ENCODE measurements around the gene PDIA5.
"Not testable (repeated sequence)": the region's sequence is repeated elsewhere in the genome, so short reads cannot be mapped to it uniquely, and the experiment has no call there.

The PDIA5 gene

GRCh38 chr3:123090728-123091531 lies 24.1 kb downstream of the PDIA5 start:
- no peak for DNase-seq (ENCODE audit: low read depth in 1 of 2, low spot score in 1 of 2)

DNA sequence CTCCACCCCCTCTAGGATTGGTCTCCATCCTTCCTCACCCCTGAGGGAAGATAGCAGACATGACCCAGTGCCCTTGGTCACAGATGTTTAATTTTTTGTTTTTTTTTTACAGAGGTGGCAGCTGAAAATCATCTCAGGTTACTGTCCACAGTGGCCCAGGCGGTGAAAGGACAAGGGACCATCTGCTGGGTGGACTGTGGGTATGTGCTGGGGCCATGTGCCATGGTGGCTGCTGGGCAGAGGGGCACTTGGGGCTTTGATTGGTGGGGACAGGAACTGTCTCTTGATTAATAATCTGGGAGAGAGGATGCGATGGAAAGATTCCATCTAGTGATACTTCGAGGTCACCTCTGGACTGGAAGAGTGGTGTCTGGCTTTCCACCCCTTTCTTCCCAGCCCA lies 25.4 kb downstream of the PDIA5 start:
- DNase-seq (ENCODE audit: low read depth in 1 of 2, low spot score in 1 of 2), result no peak

- no peak for DNase-seq (ENCODE audit: low read depth in 1 of 2, low spot score in 1 of 2)
These were observed 26.9 kb downstream of the PDIA5 start for GRCh38 chr3:123093696-123094095.

DNA sequence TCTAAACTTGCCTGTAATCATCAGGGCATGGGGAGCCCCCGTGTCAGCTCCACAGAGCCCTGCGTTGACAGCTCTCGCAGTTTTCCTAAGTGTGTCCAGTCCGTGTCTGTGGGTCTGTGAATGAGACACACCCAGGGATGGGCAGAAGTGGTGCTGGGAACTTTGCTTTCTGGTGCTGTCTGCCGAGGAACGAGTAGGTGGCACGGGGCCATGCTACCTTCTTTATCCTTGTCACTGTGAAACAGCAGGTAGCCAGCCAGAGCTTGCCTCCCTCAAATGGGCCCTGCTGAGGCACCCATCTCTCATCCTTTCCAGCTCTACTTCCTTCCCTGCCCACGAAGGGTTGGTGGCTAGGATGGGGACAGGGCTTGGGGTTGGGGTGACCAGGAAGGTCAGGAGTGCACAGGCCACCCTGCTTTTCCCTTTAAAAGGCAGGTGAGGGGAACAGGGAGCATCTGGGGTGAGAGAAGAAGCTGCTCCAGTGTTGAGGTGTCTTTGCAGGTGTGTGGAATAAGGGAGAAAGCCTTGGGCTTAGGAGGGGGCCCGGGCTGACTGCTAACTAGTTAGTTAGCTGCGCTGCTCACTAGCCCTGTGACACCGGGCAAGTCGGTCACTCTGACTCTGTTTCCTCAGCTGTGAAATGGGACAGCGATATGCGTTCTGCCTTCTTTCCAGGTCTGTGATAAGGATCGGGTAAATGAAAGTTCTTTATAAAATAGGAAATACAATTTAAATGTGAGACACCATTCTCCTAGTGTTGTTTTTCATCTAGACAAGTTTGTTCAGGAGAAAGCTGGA lies 27.9 kb downstream of the PDIA5 start:
- DNase-seq (ENCODE audit: low read depth in 1 of 2, low spot score in 1 of 2), result no peak

GRCh38 chr3:123096126-123096525 lies 29.3 kb downstream of the PDIA5 start:
- no peak for DNase-seq (ENCODE audit: low read depth in 1 of 2, low spot score in 1 of 2)

DNA sequence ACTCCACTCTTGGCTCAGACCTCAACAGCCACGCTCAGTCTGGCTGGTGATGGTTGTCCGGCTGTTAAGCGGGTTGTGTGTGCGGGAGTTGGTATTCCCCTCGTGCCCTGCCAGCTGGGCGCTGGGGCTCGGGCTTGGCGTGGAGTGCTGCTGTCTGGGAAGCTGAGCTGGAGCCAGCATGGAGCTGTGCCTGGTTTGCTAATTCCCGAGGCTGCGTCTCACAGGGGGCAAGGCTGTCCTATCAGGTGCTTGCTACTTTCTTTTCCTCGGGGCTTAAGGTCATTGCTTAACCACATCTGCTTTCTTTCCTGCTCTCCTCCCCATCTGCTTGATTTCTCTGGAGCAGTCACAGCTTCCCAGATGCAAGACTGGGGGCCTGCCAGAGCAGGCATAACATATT lies 29.9 kb downstream of the PDIA5 start:
- DNase-seq (ENCODE audit: low read depth in 1 of 2, low spot score in 1 of 2), result no peak

GRCh38 chr3:123098426-123099330 lies 31.9 kb downstream of the PDIA5 start:
- no peak for DNase-seq (ENCODE audit: low read depth in 1 of 2, low spot score in 1 of 2)

DNA sequence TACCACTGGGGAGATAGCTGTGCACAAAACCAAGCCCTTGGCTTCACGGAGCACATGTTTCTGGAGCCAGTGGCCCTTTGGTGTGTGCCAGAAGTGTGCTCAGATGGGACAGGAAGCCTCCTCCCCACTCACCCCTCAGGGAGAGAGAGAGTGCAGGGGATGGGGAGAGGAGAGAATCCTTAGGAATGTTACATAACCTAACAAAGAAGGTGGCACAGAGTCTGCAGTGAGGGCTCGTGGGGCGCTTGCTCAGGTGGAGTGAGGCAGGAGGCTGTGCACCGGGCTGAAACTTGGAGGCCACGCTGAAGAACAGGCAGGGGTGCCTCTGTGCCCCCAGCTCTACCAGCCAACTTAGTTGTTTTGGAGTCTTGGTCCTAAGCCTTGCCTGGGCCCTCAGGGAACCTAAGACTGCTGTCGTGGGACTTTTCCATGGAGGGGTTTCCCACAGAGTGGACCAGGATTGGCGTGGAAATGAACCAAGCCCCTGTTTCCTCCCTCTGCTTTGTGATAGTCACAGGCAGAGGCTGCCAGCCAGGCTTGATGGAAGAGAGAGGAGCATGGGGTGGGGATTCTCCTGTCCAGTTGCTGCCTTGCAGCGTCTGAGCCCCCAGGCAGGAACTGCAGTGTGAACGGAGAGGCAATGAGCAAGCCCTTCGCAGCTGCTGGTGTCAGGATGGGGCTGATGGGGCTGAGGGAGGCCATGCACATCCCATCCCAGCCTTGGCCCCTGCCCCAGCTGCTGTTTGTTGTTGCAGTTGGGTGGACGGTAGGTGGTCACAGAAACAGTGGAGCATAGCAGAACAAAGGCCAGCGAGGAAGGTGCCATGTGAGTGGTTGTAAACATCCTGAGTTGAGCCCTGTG lies 32.7 kb downstream of the PDIA5 start:
- DNase-seq (ENCODE audit: low read depth in 1 of 2, low spot score in 1 of 2), result no peak

DNA sequence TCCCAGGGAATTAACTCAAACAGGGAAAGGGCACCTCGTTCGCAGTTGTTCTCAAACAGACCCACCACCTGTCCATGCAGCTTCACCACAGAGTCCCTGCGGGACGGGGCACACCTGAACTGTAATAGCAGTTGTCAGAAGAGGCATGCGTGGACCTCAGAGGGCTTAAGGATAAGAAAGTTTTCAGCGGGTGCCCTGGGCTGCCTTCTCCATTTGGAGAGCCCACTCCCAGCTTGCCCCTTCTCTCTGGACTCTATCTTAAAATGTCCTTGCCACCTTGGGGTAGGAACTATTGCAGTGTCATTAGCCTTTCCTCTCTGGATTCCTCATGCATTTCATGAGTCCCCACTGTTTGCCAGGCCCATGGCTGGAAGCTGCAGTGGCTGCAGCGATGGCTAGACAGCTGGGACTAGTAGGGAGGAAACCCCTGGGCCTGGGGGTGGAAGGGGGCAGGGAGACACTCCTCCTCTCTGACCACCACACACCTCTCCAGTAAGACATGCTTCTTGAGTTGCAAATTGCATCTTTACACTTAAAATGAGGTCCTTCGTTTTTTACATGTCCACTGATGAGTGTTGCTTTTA lies 33.5 kb downstream of the PDIA5 start:
- DNase-seq (ENCODE audit: low read depth in 1 of 2, low spot score in 1 of 2), result no peak

- no peak for DNase-seq (ENCODE audit: low read depth in 1 of 2, low spot score in 1 of 2)
These were observed 35.4 kb downstream of the PDIA5 start for GRCh38 chr3:123102249-123102648.

DNA sequence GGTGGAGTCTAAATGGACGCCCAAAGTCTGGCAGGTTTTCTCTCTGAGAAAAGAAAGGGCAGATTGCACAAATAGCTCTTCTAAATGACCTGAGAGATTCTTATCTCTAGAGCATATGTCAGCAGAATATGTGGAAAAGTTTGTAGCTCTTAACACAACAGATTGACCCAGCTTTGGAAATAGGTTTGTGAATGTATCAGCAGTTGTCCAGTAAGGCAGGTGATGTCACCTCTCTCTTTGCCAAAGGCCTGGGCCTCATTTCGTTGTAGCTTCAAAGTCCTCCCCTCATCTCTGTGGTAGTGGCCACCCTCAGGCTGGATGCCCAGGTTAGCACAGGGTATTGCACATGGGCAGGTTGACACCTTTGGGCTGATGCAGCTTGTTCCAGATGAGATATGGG lies 36.0 kb downstream of the PDIA5 start:
- DNase-seq (ENCODE audit: low read depth in 1 of 2, low spot score in 1 of 2), result no peak

- no peak for DNase-seq (ENCODE audit: low read depth in 1 of 2, low spot score in 1 of 2)
These were observed 37.7 kb downstream of the PDIA5 start for GRCh38 chr3:123104550-123104949.

GRCh38 chr3:123105201-123106189 lies 38.7 kb downstream of the PDIA5 start:
- DNase-seq (ENCODE audit: low read depth in 1 of 2, low spot score in 1 of 2), result no peak

DNA sequence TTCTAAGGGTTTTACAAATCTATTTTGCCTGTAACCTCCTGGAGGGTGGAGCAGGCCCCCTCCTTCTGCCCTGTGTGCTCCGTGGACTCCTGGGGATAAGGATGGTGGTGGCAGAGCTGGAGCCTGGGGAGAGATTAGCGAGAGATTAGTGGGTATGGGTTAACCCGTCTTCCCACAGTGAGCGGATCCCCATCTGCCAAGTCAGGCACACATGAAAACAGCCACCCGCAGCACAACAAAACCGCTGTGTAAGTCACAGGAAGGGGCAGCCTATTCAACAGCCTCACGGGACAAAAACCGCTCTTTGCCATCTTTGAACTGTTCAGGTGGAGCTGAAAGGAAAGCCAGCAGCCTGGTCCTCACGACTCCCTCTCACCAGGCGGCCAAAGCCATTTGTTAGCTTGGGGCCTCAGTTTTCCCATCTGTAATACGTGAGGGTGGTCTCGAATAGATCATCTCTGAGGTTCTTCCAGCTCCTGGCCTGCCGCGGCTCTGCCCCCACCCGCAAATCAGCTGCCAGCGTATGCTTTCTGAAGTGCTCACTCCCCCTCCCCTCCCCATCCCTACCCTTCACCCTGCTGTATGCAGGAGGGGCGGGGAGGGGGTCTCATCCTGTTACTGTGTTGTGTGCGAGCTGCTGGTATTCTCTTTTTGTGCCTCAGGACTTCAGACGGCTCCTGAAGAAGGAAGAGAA lies 43.6 kb downstream of the PDIA5 start:
- no peak for DNase-seq (ENCODE audit: low read depth in 1 of 2, low spot score in 1 of 2)

DNA sequence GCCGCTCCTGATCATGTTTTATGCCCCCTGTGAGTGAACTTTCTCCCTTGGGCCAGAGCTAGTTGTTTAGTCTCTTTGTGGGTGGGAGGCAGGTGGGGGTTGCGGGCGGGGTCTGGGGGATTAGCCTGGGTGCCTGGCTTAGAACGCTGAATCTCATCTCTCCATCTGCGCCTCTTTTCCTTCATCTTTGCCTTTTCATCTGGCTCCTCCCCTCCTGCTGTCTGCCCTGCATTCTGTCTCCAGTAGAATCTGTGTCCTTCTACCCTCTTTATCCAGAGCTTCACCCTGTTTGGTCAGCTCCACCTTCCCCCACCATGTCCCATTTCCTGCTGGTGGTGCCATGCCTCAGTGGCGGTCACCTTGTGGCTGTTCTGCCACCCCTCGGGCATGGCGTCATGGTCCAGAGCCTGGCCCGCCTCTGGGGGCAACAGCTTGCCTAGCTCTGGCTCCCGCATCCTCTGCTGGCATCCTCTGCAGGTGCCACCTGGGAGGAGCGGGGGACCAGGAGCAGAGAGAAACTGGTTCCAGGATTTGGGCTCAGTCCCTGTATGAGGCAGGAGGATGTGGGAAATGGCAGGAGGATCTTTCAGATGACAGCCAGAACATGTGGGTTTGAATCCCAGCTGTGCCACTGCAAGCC lies 44.3 kb downstream of the PDIA5 start:
- DNase-seq (ENCODE audit: low read depth in 1 of 2, low spot score in 1 of 2), result no peak

GRCh38 chr3:123111640-123112039 lies 44.8 kb downstream of the PDIA5 start:
- DNase-seq (ENCODE audit: low read depth in 1 of 2, low spot score in 1 of 2), result no peak

DNA sequence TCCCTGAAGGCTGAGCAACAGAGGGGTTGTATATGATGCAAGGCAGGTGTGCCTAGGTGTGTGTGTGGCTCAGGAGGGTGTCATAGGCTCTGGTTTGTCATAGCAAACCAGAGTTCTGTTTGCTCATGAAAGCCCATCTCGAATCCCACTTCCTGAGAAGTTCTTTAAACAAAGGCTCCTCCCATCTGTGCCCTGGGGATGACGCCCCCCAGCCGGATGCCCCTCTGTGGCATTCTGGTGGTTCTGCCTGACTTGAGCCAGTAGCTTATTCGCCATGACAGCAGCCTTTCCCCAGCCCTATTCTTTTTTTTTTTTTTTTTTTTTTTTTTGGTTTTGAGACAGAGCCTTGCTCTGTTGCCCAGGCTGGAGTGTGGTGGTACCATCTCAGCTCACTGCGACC lies 45.4 kb downstream of the PDIA5 start:
- DNase-seq (ENCODE audit: low read depth in 1 of 2, low spot score in 1 of 2), result no peak

GRCh38 chr3:123112656-123113055 lies 45.8 kb downstream of the PDIA5 start:
- DNase-seq (ENCODE audit: low read depth in 1 of 2, low spot score in 1 of 2), result not testable (repeated sequence)
